HepG2 (cell line): ENCODE results near the gene ZNF74. TPM values are rescaled to one million over a fixed set of nuclear protein-coding genes. Genes with fewer than 3 reads are reported as not detected.

Experiments used
- AHR ChIP-seq: IDR thresholded peaks from 2 replicates; pipeline ENCODE4 v1.6.1; 2018; ENCODE audit warnings: missing genetic modification reagents, missing compliant biosample characterization
- E2F5 ChIP-seq: sonication (generic); formaldehyde crosslinking; conservative IDR thresholded peaks from 2 replicates; pipeline ENCODE4 v1.4.0; 2020; ENCODE audit warnings: missing genetic modification reagents
- ELF3 ChIP-seq: IDR thresholded peaks from 2 replicates; pipeline ENCODE4 v1.6.1; 2016; ENCODE audit warnings: missing genetic modification reagents, missing compliant biosample characterization
- FOSL1 ChIP-seq: sonication (generic); formaldehyde crosslinking; IDR thresholded peaks from 2 replicates; pipeline ENCODE4 v1.9.0; 2021; ENCODE audit warnings: missing genetic modification reagents, borderline replicate concordance
- IKZF1 ChIP-seq: fragments of 450-650 bp; IDR thresholded peaks from 2 replicates; pipeline ENCODE4 v1.7.1; 2016
- KDM4B ChIP-seq: sonication (generic); formaldehyde crosslinking; IDR thresholded peaks from 2 replicates; pipeline ENCODE4 v1.4.0; 2020; ENCODE audit warnings: missing genetic modification reagents
- KLF16 ChIP-seq, 2 experiments: sonication (generic) in 1 of 2; formaldehyde crosslinking in 1 of 2; IDR thresholded peaks; 2 replicates each; pipeline versions ENCODE4 v1.6.1 to v1.8.0; 2016 to 2023; ENCODE audit warnings: missing genetic modification reagents in 2 of 2, missing compliant biosample characterization in 1 of 2
- TRIM22 ChIP-seq: fragments of 450-650 bp; IDR thresholded peaks from 2 replicates; pipeline ENCODE4 v1.6.1; 2017
- ZNF703 ChIP-seq: sonication (generic); formaldehyde crosslinking; IDR thresholded peaks from 2 replicates; pipeline ENCODE4 v1.5.1; 2020; ENCODE audit warnings: missing genetic modification reagents, mild to moderate bottlenecking, moderate library complexity, borderline replicate concordance
- ZSCAN31 ChIP-seq: sonication (generic); formaldehyde crosslinking; IDR thresholded peaks from 2 replicates; pipeline ENCODE4 v1.5.0; 2020; ENCODE audit warnings: low read depth, mild to moderate bottlenecking, missing genetic modification reagents
- polyA plus RNA-seq, 8 experiments: library from polyadenylated mRNA; depleted of rRNA in 3 of 8; stranded (reverse) in 7 of 8; unstranded in 1 of 8; fragments of >200 nt; fragmentation: Illumina TruSeq in 4 of 8; extraction: Trizol in 4 of 8; gene quantifications; 2 replicates each; pipeline versions ENCODE4 v1.2.1 to v1.2.3, GENCODE V29; 2011 to 2016; ENCODE audit warnings: low read depth in 4 of 8, missing spikeins in 1 of 8, mixed read lengths in 1 of 8; ENCODE audit not compliant: insufficient read depth in 1 of 8
- total RNA-seq, 5 experiments: library from RNA; depleted of rRNA; stranded (reverse); fragments of >200 nt; fragmentation: Illumina TruSeq; extraction: Trizol; gene quantifications; 2 replicates each; pipeline ENCODE4 v1.2.3, GENCODE V29; 2016; ENCODE audit warnings: low read depth in 1 of 5
- TF ChIP-seq, protein P1 (sequence below): sonication (generic); formaldehyde crosslinking; IDR thresholded peaks from 2 replicates; pipeline ENCODE4 v1.5.0; 2020; ENCODE audit warnings: mild to moderate bottlenecking, missing genetic modification reagents, moderate library complexity
- TF ChIP-seq, protein P2 (sequence below), 2 experiments: fragments of 450-650 bp in 1 of 2; sonication (generic) in 1 of 2; formaldehyde crosslinking in 1 of 2; IDR thresholded peaks; 2 replicates each; pipeline versions ENCODE4 v1.6.1 to v1.8.0; 2016 to 2022; ENCODE audit warnings: antibody characterized with exemption in 1 of 2, mild to moderate bottlenecking in 1 of 2, missing genetic modification reagents in 1 of 2

ZNF74 gene
- total and polyA plus RNA-seq, 2 of the 13 experiments (the other 11 are each of a cell fraction or from before 2014, with no cell fraction given), result 6.3 to 9.1 TPM

DNA sequence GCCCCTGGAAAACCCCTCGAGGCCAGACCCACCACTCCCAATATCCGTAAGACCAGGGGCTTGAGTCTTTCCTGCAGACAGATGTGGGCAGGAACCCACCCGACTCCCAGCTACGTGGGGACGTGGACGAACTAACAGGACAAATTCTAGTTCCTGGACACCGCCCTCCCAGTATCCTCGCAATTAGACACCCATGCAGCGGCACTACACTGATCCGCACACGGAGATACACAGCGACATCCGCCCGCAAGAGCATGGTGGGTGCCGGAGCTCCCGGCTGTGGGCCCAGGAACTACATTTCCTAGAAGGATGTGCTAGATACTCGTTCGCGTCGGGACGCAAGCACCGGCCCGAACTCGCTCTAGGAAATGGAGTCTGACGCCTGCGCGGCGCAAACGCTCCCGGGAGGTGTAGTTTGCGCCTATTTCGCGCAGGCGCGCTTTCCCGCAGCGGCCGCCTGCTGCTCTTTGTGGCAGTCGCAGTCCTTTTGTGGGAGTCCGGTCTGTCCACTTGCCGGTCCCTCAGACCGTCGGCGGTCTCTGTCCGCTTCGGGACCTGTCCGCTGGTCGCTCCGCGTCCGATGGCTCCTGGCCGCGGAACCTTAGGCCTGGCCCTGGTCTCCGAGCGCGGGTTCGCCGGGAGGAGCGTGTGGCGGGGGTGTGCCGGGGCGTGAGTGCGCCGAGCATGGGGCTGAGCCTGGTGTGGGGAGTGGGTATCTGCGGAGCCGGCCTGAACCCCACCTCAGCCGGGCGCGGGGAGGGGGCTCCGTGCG is at the start of gene ZNF74 (continued):
- TF ChIP-seq, protein P1, sequence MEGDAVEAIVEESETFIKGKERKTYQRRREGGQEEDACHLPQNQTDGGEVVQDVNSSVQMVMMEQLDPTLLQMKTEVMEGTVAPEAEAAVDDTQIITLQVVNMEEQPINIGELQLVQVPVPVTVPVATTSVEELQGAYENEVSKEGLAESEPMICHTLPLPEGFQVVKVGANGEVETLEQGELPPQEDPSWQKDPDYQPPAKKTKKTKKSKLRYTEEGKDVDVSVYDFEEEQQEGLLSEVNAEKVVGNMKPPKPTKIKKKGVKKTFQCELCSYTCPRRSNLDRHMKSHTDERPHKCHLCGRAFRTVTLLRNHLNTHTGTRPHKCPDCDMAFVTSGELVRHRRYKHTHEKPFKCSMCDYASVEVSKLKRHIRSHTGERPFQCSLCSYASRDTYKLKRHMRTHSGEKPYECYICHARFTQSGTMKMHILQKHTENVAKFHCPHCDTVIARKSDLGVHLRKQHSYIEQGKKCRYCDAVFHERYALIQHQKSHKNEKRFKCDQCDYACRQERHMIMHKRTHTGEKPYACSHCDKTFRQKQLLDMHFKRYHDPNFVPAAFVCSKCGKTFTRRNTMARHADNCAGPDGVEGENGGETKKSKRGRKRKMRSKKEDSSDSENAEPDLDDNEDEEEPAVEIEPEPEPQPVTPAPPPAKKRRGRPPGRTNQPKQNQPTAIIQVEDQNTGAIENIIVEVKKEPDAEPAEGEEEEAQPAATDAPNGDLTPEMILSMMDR, result no peak
- TF ChIP-seq IKZF1, result no peak
- no peak; the same call in 1 of the 2 replicates for TF ChIP-seq ZSCAN31 (CRISPR knock-in tag)
- TF ChIP-seq, protein P2, sequence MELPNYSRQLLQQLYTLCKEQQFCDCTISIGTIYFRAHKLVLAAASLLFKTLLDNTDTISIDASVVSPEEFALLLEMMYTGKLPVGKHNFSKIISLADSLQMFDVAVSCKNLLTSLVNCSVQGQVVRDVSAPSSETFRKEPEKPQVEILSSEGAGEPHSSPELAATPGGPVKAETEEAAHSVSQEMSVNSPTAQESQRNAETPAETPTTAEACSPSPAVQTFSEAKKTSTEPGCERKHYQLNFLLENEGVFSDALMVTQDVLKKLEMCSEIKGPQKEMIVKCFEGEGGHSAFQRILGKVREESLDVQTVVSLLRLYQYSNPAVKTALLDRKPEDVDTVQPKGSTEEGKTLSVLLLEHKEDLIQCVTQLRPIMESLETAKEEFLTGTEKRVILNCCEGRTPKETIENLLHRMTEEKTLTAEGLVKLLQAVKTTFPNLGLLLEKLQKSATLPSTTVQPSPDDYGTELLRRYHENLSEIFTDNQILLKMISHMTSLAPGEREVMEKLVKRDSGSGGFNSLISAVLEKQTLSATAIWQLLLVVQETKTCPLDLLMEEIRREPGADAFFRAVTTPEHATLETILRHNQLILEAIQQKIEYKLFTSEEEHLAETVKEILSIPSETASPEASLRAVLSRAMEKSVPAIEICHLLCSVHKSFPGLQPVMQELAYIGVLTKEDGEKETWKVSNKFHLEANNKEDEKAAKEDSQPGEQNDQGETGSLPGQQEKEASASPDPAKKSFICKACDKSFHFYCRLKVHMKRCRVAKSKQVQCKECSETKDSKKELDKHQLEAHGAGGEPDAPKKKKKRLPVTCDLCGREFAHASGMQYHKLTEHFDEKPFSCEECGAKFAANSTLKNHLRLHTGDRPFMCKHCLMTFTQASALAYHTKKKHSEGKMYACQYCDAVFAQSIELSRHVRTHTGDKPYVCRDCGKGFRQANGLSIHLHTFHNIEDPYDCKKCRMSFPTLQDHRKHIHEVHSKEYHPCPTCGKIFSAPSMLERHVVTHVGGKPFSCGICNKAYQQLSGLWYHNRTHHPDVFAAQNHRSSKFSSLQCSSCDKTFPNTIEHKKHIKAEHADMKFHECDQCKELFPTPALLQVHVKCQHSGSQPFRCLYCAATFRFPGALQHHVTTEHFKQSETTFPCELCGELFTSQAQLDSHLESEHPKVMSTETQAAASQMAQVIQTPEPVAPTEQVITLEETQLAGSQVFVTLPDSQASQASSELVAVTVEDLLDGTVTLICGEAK (IDR thresholded peaks at IDR 0.05), result no peak
- TF ChIP-seq, protein P2 (CRISPR knock-in tag; IDR thresholded peaks at IDR 0.05), result peak; percentile 71
- TF ChIP-seq E2F5 (CRISPR knock-in tag), result no peak
- TF ChIP-seq TRIM22, result no peak
- peak; percentile 57; the same call in 1 of the 2 replicates for TF ChIP-seq ELF3 (CRISPR knock-in tag)
- peak; percentile 67; the same call in 1 of the 2 replicates for TF ChIP-seq ZNF703 (CRISPR knock-in tag)
- TF ChIP-seq FOSL1 (CRISPR knock-in tag), result no peak
- TF ChIP-seq AHR, result 0 out of 2 replicates have a peak, but pooled peaks have one; percentile 73
- 0 out of 2 replicates have a peak, but pooled peaks have one; percentile 57 for TF ChIP-seq KDM4B
- TF ChIP-seq KLF16 (CRISPR knock-in tag; IDR thresholded peaks at IDR 0.05), result peak in 1 of 2 experiments; percentile 87; a peak in 2 of 4 replicates
